ENCODE data around the gene GPC6. TPM values are rescaled to one million over a fixed set of nuclear protein-coding genes. Genes with fewer than 3 reads are reported as not detected.

GPC6 gene
- polyA plus RNA-seq, 1 donor (not counting 4 experiments of a cell fraction or from before 2014, with no cell fraction given), result 0.42 TPM

- H3K4me3 ChIP-seq (ENCODE audit: control insufficient read depth in 2 of 3, extremely low read depth in 1 of 3, insufficient read depth in 2 of 3, low read depth in 1 of 3, low read length in 3 of 3), result no peak overlapping the region
- no peaks in the 10 kb centered on the region for H3K79me2 ChIP-seq (ENCODE audit: control insufficient read depth, insufficient read depth, low read length)
- H3K36me3 ChIP-seq (ENCODE audit: control insufficient read depth in 2 of 2, extremely low read depth in 1 of 2, insufficient read depth in 2 of 2, low read length in 2 of 2), result no peaks in the 10 kb centered on the region
- FAIRE-seq (no peak), DNase-seq (ENCODE audit: low read depth, low spot score) (no peak)
- H3K27me3 ChIP-seq (ENCODE audit: control insufficient read depth, extremely low read depth, insufficient read depth, low read length), result no peaks in the 10 kb centered on the region
- dilution Hi-C loops (cut with MboI; ENCODE audit: extremely low pct_ligation_motif_present, low sequenced_read_pairs), result no loop called here
- H3K9ac ChIP-seq (ENCODE audit: control insufficient read depth, extremely low read depth, insufficient read depth, low read length), result no peak overlapping the region
- H2AFZ ChIP-seq (ENCODE audit: control insufficient read depth, low read length), result no peak overlapping the region
- no peak overlapping the region for H3K4me2 ChIP-seq (ENCODE audit: control insufficient read depth, extremely low read depth, insufficient read depth, low read depth, low read length)
- H3K9me1 ChIP-seq (ENCODE audit: control insufficient read depth, extremely low read depth, insufficient read depth, low read length), result no peaks in the 10 kb centered on the region
- TF ChIP-seq EZH2 (IDR thresholded peaks at IDR 0.05; ENCODE audit: low read length) (no peak), CTCF (optimal IDR thresholded peaks at IDR 0.05 in 1 of 3, IDR thresholded peaks at IDR 0.05 in 1 of 3, conservative IDR thresholded peaks at IDR 0.05 in 1 of 3; ENCODE audit: extremely low read depth in 1 of 3, insufficient read depth in 2 of 3, low read length in 3 of 3) (no peak)
- no peaks in the 10 kb centered on the region for H4K20me1 ChIP-seq (ENCODE audit: control insufficient read depth, extremely low read depth, insufficient read depth, low read length)
- H3K9me3 ChIP-seq (ENCODE audit: control insufficient read depth, low read depth, low read length), result no peaks in the 10 kb centered on the region
- no peak overlapping the region for H3K27ac ChIP-seq (ENCODE audit: control insufficient read depth, insufficient read depth, low read length)
- no peaks in the 10 kb centered on the region for H3K4me1 ChIP-seq (ENCODE audit: control insufficient read depth, extremely low read depth, insufficient read depth, low read length)
Measured at GRCh38 chr13:93502071-93502470, 275.5 kb downstream of the GPC6 start.

- Histone ChIP-seq H3K4me1 (ENCODE audit: control insufficient read depth, extremely low read depth, insufficient read depth, low read length) (no peaks in the 10 kb centered on the region), H3K9ac (ENCODE audit: control insufficient read depth, extremely low read depth, insufficient read depth, low read length) (no peak overlapping the region), H2AFZ (ENCODE audit: control insufficient read depth, low read length) (no peak overlapping the region), H3K27ac (ENCODE audit: control insufficient read depth, insufficient read depth, low read length) (no peak overlapping the region), H3K9me1 (ENCODE audit: control insufficient read depth, extremely low read depth, insufficient read depth, low read length) (no peaks in the 10 kb centered on the region), H3K9me3 (ENCODE audit: control insufficient read depth, low read depth, low read length) (no peaks in the 10 kb centered on the region), H4K20me1 (ENCODE audit: control insufficient read depth, extremely low read depth, insufficient read depth, low read length) (no peaks in the 10 kb centered on the region), H3K4me2 (ENCODE audit: control insufficient read depth, extremely low read depth, insufficient read depth, low read depth, low read length) (no peak overlapping the region), H3K4me3 (ENCODE audit: control insufficient read depth in 2 of 3, extremely low read depth in 1 of 3, insufficient read depth in 2 of 3, low read depth in 1 of 3, low read length in 3 of 3) (no peak overlapping the region), H3K79me2 (ENCODE audit: control insufficient read depth, insufficient read depth, low read length) (no peaks in the 10 kb centered on the region), H3K27me3 (ENCODE audit: control insufficient read depth, extremely low read depth, insufficient read depth, low read length) (no peaks in the 10 kb centered on the region), H3K36me3 (ENCODE audit: control insufficient read depth in 2 of 2, extremely low read depth in 1 of 2, insufficient read depth in 2 of 2, low read length in 2 of 2) (no peaks in the 10 kb centered on the region)
- dilution Hi-C loops (cut with MboI; ENCODE audit: extremely low pct_ligation_motif_present, low sequenced_read_pairs), result no loop called here
- DNase-seq (ENCODE audit: low read depth, low spot score) (no peak), FAIRE-seq (no peak)
- no peak for TF ChIP-seq CTCF (optimal IDR thresholded peaks at IDR 0.05 in 1 of 3, IDR thresholded peaks at IDR 0.05 in 1 of 3, conservative IDR thresholded peaks at IDR 0.05 in 1 of 3; ENCODE audit: extremely low read depth in 1 of 3, insufficient read depth in 2 of 3, low read length in 3 of 3)
- TF ChIP-seq EZH2 (IDR thresholded peaks at IDR 0.05; ENCODE audit: low read length), result no peak
Measured at GRCh38 chr13:93502987-93503615, 276.5 kb downstream of the GPC6 start.

All from keratinocyte (primary cell).